Measurements from ENCODE around the gene ZNF736.

The ZNF736 gene

GRCh38 chr7:64359543-64359942, 45.8 kb downstream of the ZNF736 start:
- DNase-seq (ENCODE audit: low read depth) = no peak

GRCh38 chr7:64371116-64371515, 57.4 kb downstream of the ZNF736 start:
- DNase-seq (ENCODE audit: low read depth) = no peak
- no peak overlapping the region for H3K4me3 ChIP-seq (ENCODE audit: low read depth, low read length)
- TF ChIP-seq CTCF (IDR thresholded peaks at IDR 0.05; ENCODE audit: insufficient read depth, low read depth, low read length, missing control alignments) = no peak

More at GRCh38 chr7:64359543-64359942, 45.8 kb downstream of the ZNF736 start:
- H3K4me3 ChIP-seq (ENCODE audit: low read depth, low read length) = no peak overlapping the region
- no peak for TF ChIP-seq CTCF (IDR thresholded peaks at IDR 0.05; ENCODE audit: insufficient read depth, low read depth, low read length, missing control alignments)

- TF ChIP-seq CTCF (IDR thresholded peaks at IDR 0.05; ENCODE audit: insufficient read depth, low read depth, low read length, missing control alignments) = no peak
- no peak for DNase-seq (ENCODE audit: low read depth)
- no peak overlapping the region for H3K4me3 ChIP-seq (ENCODE audit: low read depth, low read length)
Measured at GRCh38 chr7:64373017-64373416, 59.3 kb downstream of the ZNF736 start.

GRCh38 chr7:64400401-64400800, 86.6 kb downstream of the ZNF736 start:
- H3K4me3 ChIP-seq (ENCODE audit: low read depth, low read length) = no peak overlapping the region
- no peak for DNase-seq (ENCODE audit: low read depth)
- no peak for TF ChIP-seq CTCF (IDR thresholded peaks at IDR 0.05; ENCODE audit: insufficient read depth, low read depth, low read length, missing control alignments)

Measured in GM12865 (cell line).